ENCODE results near the gene CLEC4C. TPM values are rescaled to one million over a fixed set of nuclear protein-coding genes. Genes with fewer than 3 reads are reported as not detected.

Gene CLEC4C
- total and polyA plus RNA-seq, 10 of the 15 experiments (the other 5 are each of a cell fraction or from before 2014, with no cell fraction given) = 0.38 to 12.2 (median 4.6) TPM

- H3K4me3 ChIP-seq = no peak overlapping the region
- POLR2A ChIA-PET = no interaction called here
- no peak overlapping the region for H2AFZ ChIP-seq (ENCODE audit: control insufficient read depth, low read depth, low read length)
- RAD21 ChIA-PET (ENCODE audit: unreplicated experiment) = no interaction called here
- H3K4me1 ChIP-seq (ENCODE audit: control insufficient read depth, insufficient read depth, low read length) = peaks cover 11% of the 10 kb centered on the region; the same call in 1 of the 2 replicates
- H3K27me3 ChIP-seq (replicated peaks in 1 of 2; ENCODE audit: control insufficient read depth in 2 of 2, insufficient read depth in 2 of 2, low read length in 1 of 2) = no peaks in the 10 kb centered on the region
- FAIRE-seq (no peak), ATAC-seq (no peak), DNase-seq (ENCODE audit: low read depth, low spot score) (no peak)
- H3K9me3 ChIP-seq (replicated peaks; ENCODE audit: control insufficient read depth, insufficient read depth, low read length) = no peaks in the 10 kb centered on the region
- H3K4me2 ChIP-seq (ENCODE audit: control insufficient read depth, insufficient read depth) = no peak overlapping the region
- H3K36me3 ChIP-seq (ENCODE audit: control insufficient read depth in 2 of 2, insufficient read depth in 2 of 2, low read length in 1 of 2) = no peaks in the 10 kb centered on the region
- no peak overlapping the region for H3K27ac ChIP-seq (ENCODE audit: control insufficient read depth, insufficient read depth)
- no TSS peak for BruUV-seq (replicated peaks)
- no peaks in the 10 kb centered on the region for H4K20me1 ChIP-seq (ENCODE audit: control insufficient read depth, insufficient read depth)
- SMC1A ChIA-PET (ENCODE audit: uncharacterized antibody, unreplicated experiment) = no interaction called here
- no peak overlapping the region for H3K9ac ChIP-seq (ENCODE audit: control insufficient read depth, insufficient read depth, low read length)
- intact Hi-C loops (cut with micrococcal nuclease; ENCODE audit: unreplicated experiment) = no loop called here
- CTCF ChIA-PET = no interaction called here
- WGBS (ENCODE audit: insufficient coverage, insufficient replicate concordance, low lambda C conversion rate, missing lambda C conversion rate) = 50% methylated on average over 2 of the region's 2 CpGs
- no peaks in the 10 kb centered on the region for H3K79me2 ChIP-seq (ENCODE audit: control insufficient read depth, insufficient read depth, low read length)
- in situ Hi-C loops (cut with MboI) = no loop called here
- no peak for TF ChIP-seq BCL3 (IDR thresholded peaks at IDR 0.05; ENCODE audit: borderline replicate concordance, insufficient read depth, low read depth, low read length, poor library complexity, severe bottlenecking)
- no peak for TF ChIP-seq ELK1 (IDR thresholded peaks at IDR 0.05; ENCODE audit: low read depth, low read length)
- TF ChIP-seq YY1 (IDR thresholded peaks at IDR 0.05; ENCODE audit: low read depth, low read length) = no peak
- no peak for TF ChIP-seq POLR2A (IDR thresholded peaks at IDR 0.05; ENCODE audit: low read depth, low read length)
- TF ChIP-seq NFYA (IDR thresholded peaks at IDR 0.05; ENCODE audit: borderline replicate concordance, low read depth, low read length) = no peak
- no peak for TF ChIP-seq TCF7 (IDR thresholded peaks at IDR 0.05; ENCODE audit: borderline replicate concordance)
- TF ChIP-seq HDAC6 (IDR thresholded peaks at IDR 0.05; ENCODE audit: unreplicated experiment) = no peak
- no peak for TF ChIP-seq STAT1 (conservative IDR thresholded peaks at IDR 0.05)
- no peak for TF ChIP-seq NRF1 (conservative IDR thresholded peaks at IDR 0.05; ENCODE audit: low read depth, low read length)
- TF ChIP-seq CBFB (IDR thresholded peaks at IDR 0.05; ENCODE audit: low read depth) = no peak
- TF ChIP-seq IRF5 (IDR thresholded peaks at IDR 0.05; ENCODE audit: borderline replicate concordance) = no peak
- no peak for TF ChIP-seq ZBTB40 (IDR thresholded peaks at IDR 0.05; ENCODE audit: borderline replicate concordance)
- no peak for TF ChIP-seq SKIL (IDR thresholded peaks at IDR 0.05; ENCODE audit: low read depth, poor library complexity, severe bottlenecking)
Measured at GRCh38 chr12:7756993-7757392, 9.8 kb upstream of the CLEC4C start.
